Cardiac muscle cell (in vitro differentiated cells and primary cell): Measurements from ENCODE around the gene PLEKHA6. TPM values are rescaled to one million over a fixed set of nuclear protein-coding genes. Genes with fewer than 3 reads are reported as not detected.
A peak's percentile ranks its signal among the peaks of the same experiment; 100 is the strongest.
"Not testable (repeated sequence)": the region's sequence is repeated elsewhere in the genome, so short reads cannot be mapped to it uniquely, and the experiment has no call there.

Experiments
- DNase-seq, 2 donors: peaks; one replicate each; pipeline versions ENCODE4 v3.0.0 to v3.0.0-alpha.2; 2010 to 2017; ENCODE audit warnings: low read depth in 1 of 2, low spot score in 1 of 2
- H3K27ac ChIP-seq: fragments of 200-600 bp; sonication (generic); 2 replicates; pipeline ENCODE4 v1.5.1; 2016
- H3K27me3 ChIP-seq: fragments of 200-600 bp; sonication (generic); 2 replicates; pipeline ENCODE4 v1.6.0; 2016; ENCODE audit warnings: control low read depth
- H3K36me3 ChIP-seq: fragments of 200-600 bp; sonication (generic); 2 replicates; pipeline ENCODE4 v1.5.1; 2016; ENCODE audit warnings: control low read depth
- H3K4me1 ChIP-seq: fragments of 200-600 bp; sonication (generic); 2 replicates; pipeline ENCODE4 v1.8.1; 2017; ENCODE audit warnings: low read depth, mild to moderate bottlenecking, mixed run types
- H3K4me3 ChIP-seq: fragments of 200-600 bp; sonication (generic); 2 replicates; pipeline ENCODE4 v1.5.1; 2016; ENCODE audit warnings: mild to moderate bottlenecking
- H3K9me3 ChIP-seq: fragments of 200-600 bp; sonication (generic); 2 replicates; pipeline ENCODE4 v1.5.1; 2017; ENCODE audit warnings: low read depth, mild to moderate bottlenecking, control low read depth
- CTCF ChIP-seq: IDR thresholded peaks from 2 replicates; pipeline ENCODE4 v1.5.1; 2012; ENCODE audit warnings: low read depth, mild to moderate bottlenecking, low read length
- polyA plus RNA-seq: library from polyadenylated mRNA; unstranded; fragments of >200 nt; fragmentation: Nextera tagmentation; extraction: Ambion mirVana; gene quantifications from 2 replicates; pipeline ENCODE4 v1.2.1, GENCODE V29; 2016
- total RNA-seq: library from RNA; depleted of rRNA; stranded (reverse); fragments of >200 nt; gene quantifications from 2 replicates; pipeline ENCODE4 v1.2.3, GENCODE V29; 2016

Gene PLEKHA6
- total and polyA plus RNA-seq, 2 experiments from 2014 or later, result 41.6 to 44.1 TPM

- Histone ChIP-seq H3K4me1 (peaks cover 6% of the 10 kb centered on the region), H3K4me3 (no peak overlapping the region)
Observed at GRCh38 chr1:204316164-204316563, 43.6 kb downstream of the PLEKHA6 start.

GRCh38 chr1:204314893-204315658 is 44.7 kb downstream of the PLEKHA6 start:
- TF ChIP-seq CTCF, result no peak
- Histone ChIP-seq H3K36me3 (no peaks in the 10 kb centered on the region), H3K27me3 (no peaks in the 10 kb centered on the region), H3K4me1 (peaks cover 6% of the 10 kb centered on the region), H3K9me3 (no peaks in the 10 kb centered on the region), H3K27ac (no peak overlapping the region), H3K4me3 (no peak overlapping the region)
- no peak for DNase-seq

More at GRCh38 chr1:204316164-204316563, 43.6 kb downstream of the PLEKHA6 start:
- Histone ChIP-seq H3K27me3 (no peaks in the 10 kb centered on the region), H3K27ac (no peak overlapping the region), H3K36me3 (no peaks in the 10 kb centered on the region), H3K9me3 (no peaks in the 10 kb centered on the region)
- TF ChIP-seq CTCF, result no peak
- no peak for DNase-seq

- H3K9me3 ChIP-seq, result no peaks in the 10 kb centered on the region
- no peaks in the 10 kb centered on the region for H3K36me3 ChIP-seq
- H3K27me3 ChIP-seq, result no peaks in the 10 kb centered on the region
- no peak overlapping the region for H3K4me3 ChIP-seq
- no peak overlapping the region for H3K27ac ChIP-seq
- no peak for TF ChIP-seq CTCF
- H3K4me1 ChIP-seq, result peaks cover 6% of the 10 kb centered on the region
- DNase-seq, result no peak
Observed at GRCh38 chr1:204314171-204314892, 45.4 kb downstream of the PLEKHA6 start.

GRCh38 chr1:204313675-204314074 is 46.1 kb downstream of the PLEKHA6 start:
- Histone ChIP-seq H3K27me3 (no peaks in the 10 kb centered on the region), H3K4me1 (peaks cover 6% of the 10 kb centered on the region), H3K9me3 (no peaks in the 10 kb centered on the region), H3K36me3 (no peaks in the 10 kb centered on the region), H3K4me3 (no peak overlapping the region), H3K27ac (no peak overlapping the region)
- no peak for TF ChIP-seq CTCF
- peak in 1 of 2 donors; percentile 46 for DNase-seq

GRCh38 chr1:204310970-204311369 is 48.8 kb downstream of the PLEKHA6 start:
- H3K36me3 ChIP-seq, H3K9me3 ChIP-seq: not testable (repeated sequence)
- H3K4me1 ChIP-seq, result peaks cover 14% of the 10 kb centered on the region

More at GRCh38 chr1:204310970-204311369, 48.8 kb downstream of the PLEKHA6 start:
- DNase-seq, H3K27me3 ChIP-seq, H3K4me3 ChIP-seq, H3K27ac ChIP-seq: not testable (repeated sequence)
